Measurements from ENCODE around the gene ZDHHC23. TPM values are rescaled to one million over a fixed set of nuclear protein-coding genes. Genes with fewer than 3 reads are reported as not detected.

The ZDHHC23 gene
- total RNA-seq, 1 donor from 2014 or later: 0.28 TPM

- Mint-ChIP-seq H3K27ac (ENCODE audit: unreplicated experiment) (peak overlapping the region; percentile 22), H3K36me3 (ENCODE audit: low read depth) (peaks cover 26% of the 10 kb centered on the region), H3K9me3 (peaks cover 16% of the 10 kb centered on the region), H3K4me3 (no peak overlapping the region), H3K27me3 (ENCODE audit: low read depth) (no peaks in the 10 kb centered on the region), H3K4me1 (no peaks in the 10 kb centered on the region)
- no peak for DNase-seq (ENCODE audit: low read depth, low spot score)
- no peak for TF ChIP-seq CTCF (conservative IDR thresholded peaks at IDR 0.05)
These were observed 21.2 kb downstream of the ZDHHC23 start for GRCh38 chr3:113968986-113969385.

GRCh38 chr3:113977822-113978221, 30.0 kb downstream of the ZDHHC23 start:
- no peak overlapping the region for H3K4me3 Mint-ChIP-seq
- peaks cover 22% of the 10 kb centered on the region for H3K36me3 Mint-ChIP-seq (ENCODE audit: low read depth)
- TF ChIP-seq CTCF (conservative IDR thresholded peaks at IDR 0.05): no peak
- no peak overlapping the region for H3K27ac Mint-ChIP-seq (ENCODE audit: unreplicated experiment)
- H3K27me3 Mint-ChIP-seq (ENCODE audit: low read depth): no peaks in the 10 kb centered on the region
- no peak for DNase-seq (ENCODE audit: low read depth, low spot score)
- peaks cover 8% of the 10 kb centered on the region for H3K9me3 Mint-ChIP-seq
- H3K4me1 Mint-ChIP-seq: no peaks in the 10 kb centered on the region

GRCh38 chr3:113979916-113980315, 32.1 kb downstream of the ZDHHC23 start:
- no peak for TF ChIP-seq CTCF (conservative IDR thresholded peaks at IDR 0.05)
- no peaks in the 10 kb centered on the region for H3K27me3 Mint-ChIP-seq (ENCODE audit: low read depth)
- no peak overlapping the region for H3K27ac Mint-ChIP-seq (ENCODE audit: unreplicated experiment)
- H3K4me3 Mint-ChIP-seq: no peak overlapping the region
- H3K9me3 Mint-ChIP-seq: no peaks in the 10 kb centered on the region
- no peak for DNase-seq (ENCODE audit: low read depth, low spot score)
- peaks cover 7% of the 10 kb centered on the region for H3K36me3 Mint-ChIP-seq (ENCODE audit: low read depth)
- H3K4me1 Mint-ChIP-seq: no peaks in the 10 kb centered on the region

GRCh38 chr3:113981803-113982202, 34.0 kb downstream of the ZDHHC23 start:
- DNase-seq (ENCODE audit: low read depth, low spot score): no peak
- no peak overlapping the region for H3K27ac Mint-ChIP-seq (ENCODE audit: unreplicated experiment)
- TF ChIP-seq CTCF (conservative IDR thresholded peaks at IDR 0.05): no peak
- H3K4me3 Mint-ChIP-seq: no peak overlapping the region
- H3K36me3 Mint-ChIP-seq (ENCODE audit: low read depth): peaks cover 14% of the 10 kb centered on the region
- no peaks in the 10 kb centered on the region for H3K27me3 Mint-ChIP-seq (ENCODE audit: low read depth)
- H3K9me3 Mint-ChIP-seq: no peaks in the 10 kb centered on the region
- no peaks in the 10 kb centered on the region for H3K4me1 Mint-ChIP-seq

GRCh38 chr3:113983544-113983943, 35.7 kb downstream of the ZDHHC23 start:
- no peak for DNase-seq (ENCODE audit: low read depth, low spot score)
- H3K9me3 Mint-ChIP-seq: no peaks in the 10 kb centered on the region
- H3K36me3 Mint-ChIP-seq (ENCODE audit: low read depth): peaks cover 14% of the 10 kb centered on the region
- no peaks in the 10 kb centered on the region for H3K4me1 Mint-ChIP-seq
- no peak for TF ChIP-seq CTCF (conservative IDR thresholded peaks at IDR 0.05)
- H3K27me3 Mint-ChIP-seq (ENCODE audit: low read depth): no peaks in the 10 kb centered on the region
- H3K4me3 Mint-ChIP-seq: no peak overlapping the region
- H3K27ac Mint-ChIP-seq (ENCODE audit: unreplicated experiment): no peak overlapping the region

GRCh38 chr3:113985541-113985940, 37.7 kb downstream of the ZDHHC23 start:
- peaks cover 3% of the 10 kb centered on the region for H3K9me3 Mint-ChIP-seq
- no peak overlapping the region for H3K27ac Mint-ChIP-seq (ENCODE audit: unreplicated experiment)
- no peak overlapping the region for H3K4me3 Mint-ChIP-seq
- peaks cover 17% of the 10 kb centered on the region for H3K36me3 Mint-ChIP-seq (ENCODE audit: low read depth)
- no peaks in the 10 kb centered on the region for H3K4me1 Mint-ChIP-seq
- H3K27me3 Mint-ChIP-seq (ENCODE audit: low read depth): no peaks in the 10 kb centered on the region
- TF ChIP-seq CTCF (conservative IDR thresholded peaks at IDR 0.05): no peak
- no peak for DNase-seq (ENCODE audit: low read depth, low spot score)

All from neural crest cell (in vitro differentiated cells).